ENCODE measurements around the gene CADPS2. TPM values are rescaled to one million over a fixed set of nuclear protein-coding genes. Genes with fewer than 3 reads are reported as not detected.

CADPS2 gene
- total and polyA plus RNA-seq, 4 donors: 5.6 to 41.1 (median 11.0) TPM

DNA sequence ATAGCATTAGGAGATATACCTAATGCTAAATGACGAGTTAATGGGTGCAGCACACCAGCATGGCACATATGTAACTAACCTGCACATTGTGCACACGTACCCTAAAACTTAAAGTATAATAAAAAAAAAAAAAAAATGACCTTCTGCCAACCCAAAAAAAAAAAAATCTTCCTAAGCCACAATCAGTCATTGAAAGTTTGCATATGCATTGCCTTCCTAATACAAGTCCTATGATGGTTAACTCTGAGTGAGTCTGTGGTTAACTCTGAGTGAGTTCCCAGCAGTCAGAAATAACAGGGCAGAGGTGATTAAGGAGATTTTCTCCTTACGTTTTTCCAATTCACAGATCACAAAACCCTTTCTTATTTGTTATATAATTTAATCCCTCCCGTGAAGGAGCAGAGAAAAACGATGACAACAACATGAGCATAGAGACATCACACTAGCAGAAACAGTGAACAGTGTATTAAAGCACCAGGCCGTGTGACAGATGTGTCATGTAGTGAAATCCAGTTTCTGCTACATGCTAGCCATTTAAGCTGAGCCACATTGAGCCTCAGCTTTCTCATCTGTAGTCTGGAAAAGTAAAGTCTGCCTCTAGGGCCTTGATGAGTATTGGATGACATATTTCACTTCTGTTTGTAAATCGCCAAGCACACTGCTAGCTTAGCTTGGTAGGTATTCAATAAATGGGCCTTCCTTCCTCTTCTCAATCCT, 176.2 kb downstream of the CADPS2 start:
- Histone ChIP-seq H3K27me3 (ENCODE audit: control insufficient read depth in 4 of 4, insufficient read depth in 4 of 4, low read length in 3 of 4) (no peaks in the 10 kb centered on the region), H3K27ac (ENCODE audit: low read depth in 1 of 2, low read length in 2 of 2) (no peak overlapping the region), H3K9me3 (ENCODE audit: control insufficient read depth in 4 of 4, low read length in 3 of 4) (no peaks in the 10 kb centered on the region), H3K36me3 (ENCODE audit: control insufficient read depth in 4 of 4, insufficient read depth in 3 of 4, low read depth in 1 of 4, low read length in 3 of 4) (no peaks in the 10 kb centered on the region), H3K4me1 (ENCODE audit: control insufficient read depth in 4 of 4, insufficient read depth in 4 of 4, low read length in 3 of 4) (no peaks in the 10 kb centered on the region), H3K9ac (ENCODE audit: low read depth in 1 of 2, low read length in 2 of 2) (no peak overlapping the region), H3K4me3 (ENCODE audit: low read depth in 1 of 3, low read length in 3 of 3) (no peak overlapping the region)
- no peak for DNase-seq (ENCODE audit: low spot score)
- 94% methylated on average over 7 of the region's 7 CpGs for WGBS
- TF ChIP-seq, protein P1, sequence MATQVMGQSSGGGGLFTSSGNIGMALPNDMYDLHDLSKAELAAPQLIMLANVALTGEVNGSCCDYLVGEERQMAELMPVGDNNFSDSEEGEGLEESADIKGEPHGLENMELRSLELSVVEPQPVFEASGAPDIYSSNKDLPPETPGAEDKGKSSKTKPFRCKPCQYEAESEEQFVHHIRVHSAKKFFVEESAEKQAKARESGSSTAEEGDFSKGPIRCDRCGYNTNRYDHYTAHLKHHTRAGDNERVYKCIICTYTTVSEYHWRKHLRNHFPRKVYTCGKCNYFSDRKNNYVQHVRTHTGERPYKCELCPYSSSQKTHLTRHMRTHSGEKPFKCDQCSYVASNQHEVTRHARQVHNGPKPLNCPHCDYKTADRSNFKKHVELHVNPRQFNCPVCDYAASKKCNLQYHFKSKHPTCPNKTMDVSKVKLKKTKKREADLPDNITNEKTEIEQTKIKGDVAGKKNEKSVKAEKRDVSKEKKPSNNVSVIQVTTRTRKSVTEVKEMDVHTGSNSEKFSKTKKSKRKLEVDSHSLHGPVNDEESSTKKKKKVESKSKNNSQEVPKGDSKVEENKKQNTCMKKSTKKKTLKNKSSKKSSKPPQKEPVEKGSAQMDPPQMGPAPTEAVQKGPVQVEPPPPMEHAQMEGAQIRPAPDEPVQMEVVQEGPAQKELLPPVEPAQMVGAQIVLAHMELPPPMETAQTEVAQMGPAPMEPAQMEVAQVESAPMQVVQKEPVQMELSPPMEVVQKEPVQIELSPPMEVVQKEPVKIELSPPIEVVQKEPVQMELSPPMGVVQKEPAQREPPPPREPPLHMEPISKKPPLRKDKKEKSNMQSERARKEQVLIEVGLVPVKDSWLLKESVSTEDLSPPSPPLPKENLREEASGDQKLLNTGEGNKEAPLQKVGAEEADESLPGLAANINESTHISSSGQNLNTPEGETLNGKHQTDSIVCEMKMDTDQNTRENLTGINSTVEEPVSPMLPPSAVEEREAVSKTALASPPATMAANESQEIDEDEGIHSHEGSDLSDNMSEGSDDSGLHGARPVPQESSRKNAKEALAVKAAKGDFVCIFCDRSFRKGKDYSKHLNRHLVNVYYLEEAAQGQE (IDR thresholded peaks at IDR 0.05): no peak
- TF ChIP-seq SP1 (IDR thresholded peaks at IDR 0.05) (no peak), EGR1 (IDR thresholded peaks at IDR 0.05; ENCODE audit: low read depth in 2 of 2) (no peak), NR2F2 (IDR thresholded peaks at IDR 0.05) (no peak), HNF4G (IDR thresholded peaks at IDR 0.05) (no peak), RXRA (IDR thresholded peaks at IDR 0.05) (no peak), HNF4A (conservative IDR thresholded peaks at IDR 0.05) (no peak), JUND (IDR thresholded peaks at IDR 0.05) (no peak), GABPA (IDR thresholded peaks at IDR 0.05 in 1 of 2, conservative IDR thresholded peaks at IDR 0.05 in 1 of 2) (no peak), TAF1 (conservative IDR thresholded peaks at IDR 0.05) (no peak), FOXA1 (IDR thresholded peaks at IDR 0.05) (no peak), FOXA2 (IDR thresholded peaks at IDR 0.05) (no peak), YY1 (IDR thresholded peaks at IDR 0.05) (no peak), RAD21 (IDR thresholded peaks at IDR 0.05) (no peak)
- TF ChIP-seq, protein P2, sequence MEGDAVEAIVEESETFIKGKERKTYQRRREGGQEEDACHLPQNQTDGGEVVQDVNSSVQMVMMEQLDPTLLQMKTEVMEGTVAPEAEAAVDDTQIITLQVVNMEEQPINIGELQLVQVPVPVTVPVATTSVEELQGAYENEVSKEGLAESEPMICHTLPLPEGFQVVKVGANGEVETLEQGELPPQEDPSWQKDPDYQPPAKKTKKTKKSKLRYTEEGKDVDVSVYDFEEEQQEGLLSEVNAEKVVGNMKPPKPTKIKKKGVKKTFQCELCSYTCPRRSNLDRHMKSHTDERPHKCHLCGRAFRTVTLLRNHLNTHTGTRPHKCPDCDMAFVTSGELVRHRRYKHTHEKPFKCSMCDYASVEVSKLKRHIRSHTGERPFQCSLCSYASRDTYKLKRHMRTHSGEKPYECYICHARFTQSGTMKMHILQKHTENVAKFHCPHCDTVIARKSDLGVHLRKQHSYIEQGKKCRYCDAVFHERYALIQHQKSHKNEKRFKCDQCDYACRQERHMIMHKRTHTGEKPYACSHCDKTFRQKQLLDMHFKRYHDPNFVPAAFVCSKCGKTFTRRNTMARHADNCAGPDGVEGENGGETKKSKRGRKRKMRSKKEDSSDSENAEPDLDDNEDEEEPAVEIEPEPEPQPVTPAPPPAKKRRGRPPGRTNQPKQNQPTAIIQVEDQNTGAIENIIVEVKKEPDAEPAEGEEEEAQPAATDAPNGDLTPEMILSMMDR (IDR thresholded peaks at IDR 0.05; ENCODE audit: low read depth, low read length, missing input control): no peak
- TF ChIP-seq, protein P3, sequence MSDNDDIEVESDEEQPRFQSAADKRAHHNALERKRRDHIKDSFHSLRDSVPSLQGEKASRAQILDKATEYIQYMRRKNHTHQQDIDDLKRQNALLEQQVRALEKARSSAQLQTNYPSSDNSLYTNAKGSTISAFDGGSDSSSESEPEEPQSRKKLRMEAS (IDR thresholded peaks at IDR 0.05): no peak
- TF ChIP-seq, protein P4, sequence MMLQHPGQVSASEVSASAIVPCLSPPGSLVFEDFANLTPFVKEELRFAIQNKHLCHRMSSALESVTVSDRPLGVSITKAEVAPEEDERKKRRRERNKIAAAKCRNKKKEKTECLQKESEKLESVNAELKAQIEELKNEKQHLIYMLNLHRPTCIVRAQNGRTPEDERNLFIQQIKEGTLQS (IDR thresholded peaks at IDR 0.05): no peak
- TF ChIP-seq, protein P5, sequence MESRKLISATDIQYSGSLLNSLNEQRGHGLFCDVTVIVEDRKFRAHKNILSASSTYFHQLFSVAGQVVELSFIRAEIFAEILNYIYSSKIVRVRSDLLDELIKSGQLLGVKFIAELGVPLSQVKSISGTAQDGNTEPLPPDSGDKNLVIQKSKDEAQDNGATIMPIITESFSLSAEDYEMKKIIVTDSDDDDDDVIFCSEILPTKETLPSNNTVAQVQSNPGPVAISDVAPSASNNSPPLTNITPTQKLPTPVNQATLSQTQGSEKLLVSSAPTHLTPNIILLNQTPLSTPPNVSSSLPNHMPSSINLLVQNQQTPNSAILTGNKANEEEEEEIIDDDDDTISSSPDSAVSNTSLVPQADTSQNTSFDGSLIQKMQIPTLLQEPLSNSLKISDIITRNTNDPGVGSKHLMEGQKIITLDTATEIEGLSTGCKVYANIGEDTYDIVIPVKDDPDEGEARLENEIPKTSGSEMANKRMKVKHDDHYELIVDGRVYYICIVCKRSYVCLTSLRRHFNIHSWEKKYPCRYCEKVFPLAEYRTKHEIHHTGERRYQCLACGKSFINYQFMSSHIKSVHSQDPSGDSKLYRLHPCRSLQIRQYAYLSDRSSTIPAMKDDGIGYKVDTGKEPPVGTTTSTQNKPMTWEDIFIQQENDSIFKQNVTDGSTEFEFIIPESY (IDR thresholded peaks at IDR 0.05): no peak

Measured in liver (tissue), 9 donors.